Nephron (organoid): Measurements from ENCODE around the gene SERPINA4.

ENCODE experiments used
- H3K27ac Mint-ChIP-seq, 3 experiments: 2 replicates each; pipeline ENCODE4 v1.8.0; 2020; ENCODE audit warnings: mixed read lengths in 3 of 3, mild to moderate bottlenecking in 2 of 3, moderate library complexity in 1 of 3
- H3K27me3 Mint-ChIP-seq: 2 replicates; pipeline ENCODE4 v1.8.0; 2021; ENCODE audit warnings: low read depth, mild to moderate bottlenecking, moderate library complexity, mixed read lengths
- H3K36me3 Mint-ChIP-seq: 2 replicates; pipeline ENCODE4 v1.8.0; 2020; ENCODE audit warnings: low read depth, mixed read lengths
- H3K4me1 Mint-ChIP-seq: 2 replicates; pipeline ENCODE4 v1.8.0; 2020; ENCODE audit warnings: mixed read lengths
- H3K4me3 Mint-ChIP-seq, 3 experiments: 2 replicates each; pipeline ENCODE4 v1.8.0; 2020; ENCODE audit warnings: mild to moderate bottlenecking in 3 of 3, mixed read lengths in 3 of 3, moderate library complexity in 2 of 3
- H3K9me3 Mint-ChIP-seq: 2 replicates; pipeline ENCODE4 v1.8.0; 2020; ENCODE audit warnings: mixed read lengths
- TF ChIP-seq, protein P1 (sequence below), 3 experiments: fragments of 200-600 bp; sonication (generic); IDR thresholded peaks; one replicate each; pipeline ENCODE4 v1.5.0; 2021; ENCODE audit warnings: antibody characterized with exemption in 3 of 3; ENCODE audit not compliant: unreplicated experiment in 3 of 3

Gene SERPINA4

DNA sequence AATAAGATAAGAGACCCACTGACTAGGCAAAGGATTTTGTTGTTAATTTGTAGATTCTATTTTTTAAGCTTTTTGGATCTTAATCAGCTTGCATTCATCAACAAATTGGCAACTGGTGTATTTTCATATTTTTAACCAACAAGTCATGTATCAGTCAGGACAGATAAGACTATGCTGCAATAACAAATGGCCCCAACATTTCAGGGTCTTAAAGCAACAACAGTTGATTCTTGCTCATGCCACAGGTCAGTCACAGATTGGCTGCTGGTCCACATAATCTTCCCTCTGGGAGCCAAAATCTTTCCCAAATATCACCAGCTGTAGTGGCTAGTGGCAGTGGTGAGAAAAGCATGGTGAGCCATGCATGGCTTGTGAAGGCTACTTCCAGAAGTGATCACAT lies 30.1 kb upstream of the SERPINA4 start:
- TF ChIP-seq, protein P1, sequence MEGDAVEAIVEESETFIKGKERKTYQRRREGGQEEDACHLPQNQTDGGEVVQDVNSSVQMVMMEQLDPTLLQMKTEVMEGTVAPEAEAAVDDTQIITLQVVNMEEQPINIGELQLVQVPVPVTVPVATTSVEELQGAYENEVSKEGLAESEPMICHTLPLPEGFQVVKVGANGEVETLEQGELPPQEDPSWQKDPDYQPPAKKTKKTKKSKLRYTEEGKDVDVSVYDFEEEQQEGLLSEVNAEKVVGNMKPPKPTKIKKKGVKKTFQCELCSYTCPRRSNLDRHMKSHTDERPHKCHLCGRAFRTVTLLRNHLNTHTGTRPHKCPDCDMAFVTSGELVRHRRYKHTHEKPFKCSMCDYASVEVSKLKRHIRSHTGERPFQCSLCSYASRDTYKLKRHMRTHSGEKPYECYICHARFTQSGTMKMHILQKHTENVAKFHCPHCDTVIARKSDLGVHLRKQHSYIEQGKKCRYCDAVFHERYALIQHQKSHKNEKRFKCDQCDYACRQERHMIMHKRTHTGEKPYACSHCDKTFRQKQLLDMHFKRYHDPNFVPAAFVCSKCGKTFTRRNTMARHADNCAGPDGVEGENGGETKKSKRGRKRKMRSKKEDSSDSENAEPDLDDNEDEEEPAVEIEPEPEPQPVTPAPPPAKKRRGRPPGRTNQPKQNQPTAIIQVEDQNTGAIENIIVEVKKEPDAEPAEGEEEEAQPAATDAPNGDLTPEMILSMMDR (IDR thresholded peaks at IDR 0.05; ENCODE audit: unreplicated experiment in 3 of 3), result no peak
- no peak overlapping the region for H3K27ac Mint-ChIP-seq
- no peaks in the 10 kb centered on the region for H3K36me3 Mint-ChIP-seq
- no peak overlapping the region for H3K4me3 Mint-ChIP-seq
- peaks cover 12% of the 10 kb centered on the region for H3K9me3 Mint-ChIP-seq
- H3K27me3 Mint-ChIP-seq, result peaks cover 6% of the 10 kb centered on the region
- no peaks in the 10 kb centered on the region for H3K4me1 Mint-ChIP-seq

DNA sequence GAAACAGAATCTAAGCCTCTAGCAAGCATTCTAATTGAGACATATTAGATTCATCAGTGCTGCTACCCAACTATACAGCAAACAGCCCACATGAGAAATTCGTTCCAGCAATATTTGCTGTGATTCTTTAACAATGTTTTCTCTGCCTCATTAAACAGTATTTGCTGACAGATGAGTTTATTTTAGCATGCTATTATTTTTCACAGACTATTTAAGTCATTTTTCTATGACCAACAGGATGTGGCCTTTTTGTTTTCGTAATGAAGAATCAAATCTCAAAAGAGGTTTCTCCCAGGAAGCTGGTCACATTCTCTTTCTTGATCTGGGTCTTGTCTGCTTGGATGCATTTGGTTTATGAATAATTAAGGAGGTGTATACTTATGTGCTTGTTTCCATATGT lies 28.8 kb upstream of the SERPINA4 start:
- Mint-ChIP-seq H3K9me3 (peaks cover 5% of the 10 kb centered on the region), H3K27me3 (peaks cover 12% of the 10 kb centered on the region), H3K36me3 (no peaks in the 10 kb centered on the region), H3K4me3 (no peak overlapping the region), H3K27ac (no peak overlapping the region), H3K4me1 (no peaks in the 10 kb centered on the region)
- TF ChIP-seq, protein P1 (IDR thresholded peaks at IDR 0.05; ENCODE audit: unreplicated experiment in 3 of 3), result no peak

DNA sequence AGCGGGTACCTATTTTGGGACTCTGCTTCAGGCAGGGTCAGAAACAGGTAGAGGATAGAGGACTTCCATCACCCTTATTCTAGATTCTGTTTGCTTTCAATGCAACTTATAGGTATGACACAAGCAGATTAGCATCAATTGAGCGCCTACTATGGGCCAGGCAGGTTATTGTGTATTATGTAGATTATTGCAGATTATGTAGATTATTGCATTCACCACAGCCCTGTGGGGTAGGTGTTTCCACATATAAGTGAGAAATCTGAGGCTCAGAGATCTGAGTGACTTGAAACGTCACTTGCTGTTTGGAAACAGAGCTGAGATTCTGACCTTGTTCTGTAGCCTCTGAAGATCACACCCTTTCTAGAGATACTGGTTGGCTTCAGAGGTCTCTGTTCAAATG lies 25.7 kb upstream of the SERPINA4 start:
- H3K4me1 Mint-ChIP-seq, result peaks cover 5% of the 10 kb centered on the region
- H3K36me3 Mint-ChIP-seq, result no peaks in the 10 kb centered on the region
- H3K27me3 Mint-ChIP-seq, result peaks cover 22% of the 10 kb centered on the region
- H3K9me3 Mint-ChIP-seq, result no peaks in the 10 kb centered on the region
- H3K4me3 Mint-ChIP-seq, result no peak overlapping the region
- TF ChIP-seq, protein P1 (IDR thresholded peaks at IDR 0.05; ENCODE audit: unreplicated experiment in 3 of 3), result no peak
- H3K27ac Mint-ChIP-seq, result no peak overlapping the region

DNA sequence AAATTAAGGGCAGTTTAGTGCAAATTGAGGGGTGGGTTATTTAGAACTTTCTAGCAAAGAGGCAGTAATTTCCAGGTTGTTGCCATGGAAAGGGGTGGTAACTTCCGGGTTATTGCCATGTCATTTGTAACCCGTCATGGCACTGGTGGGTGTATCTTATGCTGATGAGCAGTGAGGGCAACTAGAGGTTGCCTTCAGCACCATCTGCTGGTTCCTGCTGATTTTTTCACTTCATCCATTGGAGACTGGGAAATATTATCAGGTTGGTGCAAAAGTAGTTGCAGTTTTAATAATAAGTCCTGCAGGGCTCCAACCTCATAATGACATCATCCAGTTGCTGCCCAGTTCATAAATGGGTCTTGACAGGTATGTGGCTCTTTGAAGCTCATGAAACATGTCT lies 24.4 kb upstream of the SERPINA4 start:
- Mint-ChIP-seq H3K4me3 (no peak overlapping the region), H3K27me3 (peaks cover 22% of the 10 kb centered on the region), H3K9me3 (no peaks in the 10 kb centered on the region), H3K27ac (no peak overlapping the region), H3K36me3 (no peaks in the 10 kb centered on the region), H3K4me1 (peaks cover 5% of the 10 kb centered on the region)
- TF ChIP-seq, protein P1 (IDR thresholded peaks at IDR 0.05; ENCODE audit: unreplicated experiment in 3 of 3), result no peak

DNA sequence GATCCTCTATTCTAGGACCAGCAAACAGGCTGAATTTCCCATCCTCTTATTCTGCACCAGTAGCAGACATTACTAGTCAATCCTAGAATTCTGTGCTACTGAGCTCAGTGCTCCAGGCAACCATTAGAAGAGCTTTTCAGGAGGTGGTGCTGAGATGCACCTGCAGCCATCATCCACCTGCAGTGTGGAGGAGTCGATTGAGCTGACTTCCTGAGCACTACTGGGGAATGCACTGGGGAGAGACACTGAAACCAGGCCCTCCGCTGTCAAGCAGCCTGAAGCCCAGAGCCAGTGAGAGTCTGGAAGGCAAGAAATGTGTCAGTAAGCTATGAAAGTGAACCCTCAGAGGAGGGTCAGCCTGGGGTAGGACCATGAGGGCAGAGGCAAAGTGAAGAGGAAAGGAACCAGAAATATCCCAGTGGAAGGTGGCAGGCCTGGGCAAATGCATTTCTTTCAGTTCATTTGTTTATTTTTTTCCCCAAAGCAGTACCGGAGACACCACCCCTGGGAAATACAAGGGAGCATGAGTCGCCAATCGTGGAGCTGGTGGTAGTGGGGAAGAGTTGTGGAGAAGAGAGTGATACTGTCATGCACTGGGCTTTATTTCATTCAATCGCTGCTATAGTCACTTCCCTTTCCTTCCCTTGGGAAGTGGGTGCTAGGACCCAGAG lies 23.0 kb upstream of the SERPINA4 start:
- Mint-ChIP-seq H3K4me3 (no peak overlapping the region), H3K4me1 (peaks cover 5% of the 10 kb centered on the region), H3K36me3 (no peaks in the 10 kb centered on the region), H3K27me3 (peaks cover 22% of the 10 kb centered on the region), H3K27ac (no peak overlapping the region), H3K9me3 (no peaks in the 10 kb centered on the region)
- TF ChIP-seq, protein P1 (IDR thresholded peaks at IDR 0.05; ENCODE audit: unreplicated experiment in 3 of 3), result no peak

DNA sequence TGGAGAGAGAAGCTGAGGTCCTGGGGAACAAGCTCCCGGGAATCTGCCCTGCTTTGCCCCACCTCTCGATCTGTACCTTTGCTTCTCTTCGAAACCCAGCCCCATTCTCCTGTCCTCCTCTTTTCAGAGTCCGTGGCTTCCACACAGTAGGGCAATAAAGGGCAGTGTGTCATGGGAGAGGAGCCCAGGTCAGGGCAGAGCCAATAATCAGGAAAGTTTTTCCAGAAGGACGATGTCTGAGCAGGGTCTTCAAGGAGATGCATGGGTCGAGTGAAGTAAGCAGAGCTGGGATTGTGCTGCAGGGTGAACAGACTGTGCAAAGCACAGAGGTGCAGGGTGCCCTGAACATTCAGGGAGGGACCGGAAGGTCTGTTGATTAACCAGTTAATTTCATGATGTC lies 22.1 kb upstream of the SERPINA4 start:
- H3K9me3 Mint-ChIP-seq, result no peaks in the 10 kb centered on the region
- no peak overlapping the region for H3K4me3 Mint-ChIP-seq
- peaks cover 5% of the 10 kb centered on the region for H3K4me1 Mint-ChIP-seq
- peaks cover 22% of the 10 kb centered on the region for H3K27me3 Mint-ChIP-seq
- H3K36me3 Mint-ChIP-seq, result no peaks in the 10 kb centered on the region
- TF ChIP-seq, protein P1 (IDR thresholded peaks at IDR 0.05; ENCODE audit: unreplicated experiment in 3 of 3), result no peak
- no peak overlapping the region for H3K27ac Mint-ChIP-seq
